PFSK-1 (cell line): Measurements from ENCODE around the gene SPAG5.

ENCODE experiments used
- FOXP2 ChIP-seq: optimal IDR thresholded peaks from 2 replicates; pipeline ENCODE3; 2011; ENCODE audit warnings: borderline replicate concordance, control low read depth, inconsistent platforms; ENCODE audit not compliant: insufficient read depth; ENCODE audit errors: extremely low read length, extremely low read depth
- POLR2AphosphoS5 ChIP-seq: IDR thresholded peaks from 2 replicates; pipeline ENCODE4 v1.6.1; 2012; ENCODE audit warnings: low read depth, mild to moderate bottlenecking, control low read depth, low read length, moderate library complexity
- REST ChIP-seq, 2 experiments: IDR thresholded peaks; 2 replicates each; pipeline versions ENCODE4 v1.6.1 to v1.8.0; 2011 to 2012; ENCODE audit warnings: low read depth in 2 of 2, low read length in 2 of 2, control low read depth in 1 of 2, inconsistent platforms in 1 of 2, mild to moderate bottlenecking in 1 of 2, moderate library complexity in 1 of 2; ENCODE audit not compliant: insufficient read depth in 1 of 2
- SIN3A ChIP-seq: IDR thresholded peaks from 2 replicates; pipeline ENCODE4 v1.6.1; 2012; ENCODE audit warnings: mild to moderate bottlenecking, low read length, moderate library complexity, borderline replicate concordance; ENCODE audit not compliant: insufficient read depth
- TAF1 ChIP-seq: IDR thresholded peaks from 2 replicates; pipeline ENCODE4 v1.6.1; 2012; ENCODE audit warnings: low read length, control low read depth, borderline replicate concordance; ENCODE audit not compliant: insufficient read depth

Gene SPAG5

DNA sequence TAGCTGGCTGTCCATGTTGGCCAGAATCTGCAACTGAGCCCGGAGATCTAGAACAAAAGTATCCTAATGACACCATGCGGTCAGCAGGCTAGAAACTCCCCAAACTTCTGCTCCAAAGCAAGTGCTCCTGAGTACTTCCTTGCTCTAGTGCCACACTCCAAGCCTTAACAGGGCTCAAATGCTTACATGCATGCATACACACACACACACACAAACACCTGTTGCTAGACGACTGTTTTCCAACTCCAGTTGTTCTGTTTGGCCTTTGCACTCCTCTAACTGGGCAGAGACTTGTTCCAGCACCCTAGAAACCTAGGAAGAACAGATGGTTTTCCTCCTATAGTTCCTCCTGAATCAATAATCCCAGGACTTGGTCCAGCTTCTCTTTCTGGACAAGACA lies 14.4 kb downstream of the SPAG5 start:
- no peak for TF ChIP-seq TAF1
- no peak for TF ChIP-seq SIN3A
- no peak for TF ChIP-seq FOXP2
- no peak for TF ChIP-seq REST (IDR thresholded peaks at IDR 0.05; ENCODE audit: insufficient read depth in 1 of 2, low read depth in 2 of 2, low read length in 2 of 2)
- TF ChIP-seq POLR2AphosphoS5 = no peak

- TF ChIP-seq SIN3A (no peak), POLR2AphosphoS5 (no peak), REST (IDR thresholded peaks at IDR 0.05; ENCODE audit: insufficient read depth in 1 of 2, low read depth in 2 of 2, low read length in 2 of 2) (no peak), TAF1 (no peak), FOXP2 (no peak)
These were observed 16.3 kb downstream of the SPAG5 start for GRCh38 chr17:28582513-28582912.

- TF ChIP-seq POLR2AphosphoS5 (no peak), TAF1 (no peak), SIN3A (no peak), FOXP2 (no peak), REST (IDR thresholded peaks at IDR 0.05; ENCODE audit: insufficient read depth in 1 of 2, low read depth in 2 of 2, low read length in 2 of 2) (no peak)
These were observed 17.9 kb downstream of the SPAG5 start for GRCh38 chr17:28580959-28581358.

DNA sequence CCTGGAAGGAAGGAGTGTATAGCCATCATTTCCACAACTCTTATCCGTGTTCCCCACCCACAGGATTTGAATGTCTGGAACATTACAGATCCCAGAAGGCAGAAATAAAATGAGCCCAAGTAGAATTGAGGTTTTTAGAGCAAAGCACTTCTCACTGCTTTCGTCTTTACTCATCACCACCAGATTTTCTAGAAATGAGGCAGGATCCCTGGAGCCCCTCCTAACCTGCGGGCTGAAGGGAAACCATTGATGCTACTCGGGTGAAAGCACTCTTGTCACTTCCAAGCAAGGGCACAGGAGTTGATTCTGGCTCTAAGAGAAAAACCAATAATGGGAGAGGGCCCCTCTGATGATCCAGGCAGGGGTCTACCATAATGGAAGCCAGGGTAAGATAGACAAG lies 19.3 kb downstream of the SPAG5 start:
- TF ChIP-seq POLR2AphosphoS5 (no peak), SIN3A (no peak), TAF1 (no peak), FOXP2 (no peak), REST (IDR thresholded peaks at IDR 0.05; ENCODE audit: insufficient read depth in 1 of 2, low read depth in 2 of 2, low read length in 2 of 2) (no peak)
